ENCODE data around the gene E2F4.
A peak's percentile ranks its signal among the peaks of the same experiment; 100 is the strongest.

The E2F4 gene

DNA sequence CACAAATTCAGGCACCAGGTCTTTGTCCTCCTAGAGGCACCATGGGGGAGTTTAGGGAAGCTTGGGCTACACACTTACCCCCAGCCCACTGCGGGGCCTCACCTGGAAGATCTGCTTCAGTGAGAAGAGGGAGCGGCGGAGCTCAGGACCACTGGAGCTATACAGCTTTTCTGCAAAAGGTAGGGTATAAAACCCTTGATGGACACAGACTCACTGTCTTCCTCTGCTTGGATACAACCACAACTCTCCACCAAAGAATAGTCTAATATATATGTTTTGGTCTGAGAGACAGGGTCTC lies 46.3 kb downstream of the E2F4 start:
- TF ChIP-seq, protein P1, sequence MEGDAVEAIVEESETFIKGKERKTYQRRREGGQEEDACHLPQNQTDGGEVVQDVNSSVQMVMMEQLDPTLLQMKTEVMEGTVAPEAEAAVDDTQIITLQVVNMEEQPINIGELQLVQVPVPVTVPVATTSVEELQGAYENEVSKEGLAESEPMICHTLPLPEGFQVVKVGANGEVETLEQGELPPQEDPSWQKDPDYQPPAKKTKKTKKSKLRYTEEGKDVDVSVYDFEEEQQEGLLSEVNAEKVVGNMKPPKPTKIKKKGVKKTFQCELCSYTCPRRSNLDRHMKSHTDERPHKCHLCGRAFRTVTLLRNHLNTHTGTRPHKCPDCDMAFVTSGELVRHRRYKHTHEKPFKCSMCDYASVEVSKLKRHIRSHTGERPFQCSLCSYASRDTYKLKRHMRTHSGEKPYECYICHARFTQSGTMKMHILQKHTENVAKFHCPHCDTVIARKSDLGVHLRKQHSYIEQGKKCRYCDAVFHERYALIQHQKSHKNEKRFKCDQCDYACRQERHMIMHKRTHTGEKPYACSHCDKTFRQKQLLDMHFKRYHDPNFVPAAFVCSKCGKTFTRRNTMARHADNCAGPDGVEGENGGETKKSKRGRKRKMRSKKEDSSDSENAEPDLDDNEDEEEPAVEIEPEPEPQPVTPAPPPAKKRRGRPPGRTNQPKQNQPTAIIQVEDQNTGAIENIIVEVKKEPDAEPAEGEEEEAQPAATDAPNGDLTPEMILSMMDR (IDR thresholded peaks at IDR 0.05; ENCODE audit: low read length, missing control alignments), result no peak
- H3K4me3 ChIP-seq (replicated peaks; ENCODE audit: low read depth, low read length), result no peak overlapping the region
- DNase-seq (ENCODE audit: low read depth), result no peak

DNA sequence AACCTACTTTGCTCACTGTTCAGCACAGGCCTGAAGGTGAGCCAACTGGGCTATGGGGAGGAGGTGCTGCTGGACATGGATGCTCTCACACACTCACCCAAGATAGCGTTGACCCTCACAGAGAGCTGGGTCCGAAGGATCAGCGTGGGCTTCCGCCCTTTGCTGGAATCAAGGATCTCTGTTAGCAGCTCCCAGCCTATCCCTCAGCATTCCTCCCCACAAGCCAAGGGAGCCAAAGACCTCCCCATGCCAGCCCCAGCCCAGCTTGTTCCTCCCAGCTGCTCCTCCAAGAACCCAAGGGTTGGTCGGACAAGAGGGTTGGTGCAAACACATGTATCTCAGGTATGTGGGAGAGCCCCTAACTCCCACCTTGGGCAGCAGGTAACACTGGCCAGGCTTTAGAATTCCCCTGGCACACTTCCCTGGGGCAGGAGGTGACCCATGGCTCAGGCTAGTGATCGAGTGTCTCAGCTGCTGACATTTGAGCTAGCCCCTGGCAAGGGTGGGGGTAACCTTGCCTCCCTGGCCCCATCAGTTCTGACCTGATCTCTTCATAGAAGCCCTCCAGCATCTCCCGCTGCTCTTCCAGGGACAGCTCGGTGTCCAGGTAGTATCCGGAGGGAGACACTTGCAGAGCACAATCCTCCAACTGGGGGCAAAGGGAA lies 47.0 kb downstream of the E2F4 start:
- TF ChIP-seq, protein P1 (IDR thresholded peaks at IDR 0.05; ENCODE audit: low read length, missing control alignments), result no peak
- H3K4me3 ChIP-seq (replicated peaks; ENCODE audit: low read depth, low read length), result no peak overlapping the region
- DNase-seq (ENCODE audit: low read depth), result no peak

DNA sequence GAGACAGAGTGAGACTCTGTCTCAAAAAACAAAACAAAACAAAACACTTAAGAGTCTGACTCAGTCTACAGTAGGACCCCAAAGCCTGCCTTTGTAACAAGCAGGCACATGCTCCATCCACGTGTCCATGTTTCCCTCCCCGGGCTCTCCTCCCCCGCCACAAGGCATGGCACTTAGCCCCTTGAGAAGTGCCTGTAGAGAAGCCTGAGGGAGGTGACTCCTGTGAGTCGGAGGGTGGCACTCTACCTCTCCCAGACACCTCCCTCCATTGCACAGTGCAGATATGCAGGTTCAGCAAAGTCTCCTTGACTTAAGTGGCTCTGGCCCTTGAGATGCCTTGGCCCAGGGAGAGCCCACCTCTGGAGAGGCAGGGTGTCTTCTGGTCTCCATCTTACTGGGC lies 48.6 kb downstream of the E2F4 start:
- no peak for DNase-seq (ENCODE audit: low read depth)
- H3K4me3 ChIP-seq (replicated peaks; ENCODE audit: low read depth, low read length), result no peak overlapping the region
- TF ChIP-seq, protein P1 (IDR thresholded peaks at IDR 0.05; ENCODE audit: low read length, missing control alignments), result no peak

DNA sequence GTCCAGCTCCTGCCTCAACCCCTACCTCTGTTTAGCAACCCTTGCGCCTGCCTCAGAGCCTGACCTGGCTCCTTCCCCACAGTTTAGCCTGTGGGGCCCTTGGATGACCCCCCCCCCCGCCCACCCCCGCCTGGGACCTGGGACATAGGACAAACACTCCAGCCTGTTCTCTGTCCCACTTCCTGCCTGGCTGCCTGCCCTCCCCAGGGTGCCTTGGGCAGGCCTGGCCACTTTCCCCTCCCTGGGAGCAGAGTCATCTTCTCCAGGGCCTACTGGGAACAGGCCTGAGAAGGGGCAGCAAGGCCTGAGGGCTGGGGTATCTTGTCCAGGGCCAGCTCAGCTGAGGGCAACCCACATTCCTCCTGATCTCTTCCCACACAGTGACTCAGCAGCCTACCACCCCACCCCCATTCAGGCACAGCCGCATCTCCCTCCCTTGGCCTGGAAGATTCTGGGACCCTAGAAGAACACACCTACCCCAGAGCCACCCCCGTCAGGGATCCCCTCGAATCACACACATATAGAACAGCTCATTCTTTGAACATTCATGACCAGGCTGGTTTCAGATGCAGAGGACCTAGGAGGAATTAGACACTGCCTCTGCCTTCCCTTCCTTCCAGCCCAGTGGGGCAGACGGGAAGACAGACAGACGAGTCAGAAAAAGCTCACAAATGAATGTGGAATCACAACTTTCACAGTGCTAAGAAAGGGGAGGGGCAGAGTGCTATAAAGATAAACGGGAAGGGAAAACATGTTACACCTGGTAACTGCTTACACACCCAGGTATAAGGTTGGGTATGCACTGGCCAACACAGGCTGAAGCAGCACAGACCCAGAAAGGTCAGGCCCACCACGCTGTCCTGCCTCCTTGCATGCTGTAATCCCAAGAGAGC lies 49.3 kb downstream of the E2F4 start:
- H3K4me3 ChIP-seq (replicated peaks; ENCODE audit: low read depth, low read length), result no peak overlapping the region
- TF ChIP-seq, protein P1 (IDR thresholded peaks at IDR 0.05; ENCODE audit: low read length, missing control alignments), result no peak
- peak; percentile 74 for DNase-seq (ENCODE audit: low read depth)

DNA sequence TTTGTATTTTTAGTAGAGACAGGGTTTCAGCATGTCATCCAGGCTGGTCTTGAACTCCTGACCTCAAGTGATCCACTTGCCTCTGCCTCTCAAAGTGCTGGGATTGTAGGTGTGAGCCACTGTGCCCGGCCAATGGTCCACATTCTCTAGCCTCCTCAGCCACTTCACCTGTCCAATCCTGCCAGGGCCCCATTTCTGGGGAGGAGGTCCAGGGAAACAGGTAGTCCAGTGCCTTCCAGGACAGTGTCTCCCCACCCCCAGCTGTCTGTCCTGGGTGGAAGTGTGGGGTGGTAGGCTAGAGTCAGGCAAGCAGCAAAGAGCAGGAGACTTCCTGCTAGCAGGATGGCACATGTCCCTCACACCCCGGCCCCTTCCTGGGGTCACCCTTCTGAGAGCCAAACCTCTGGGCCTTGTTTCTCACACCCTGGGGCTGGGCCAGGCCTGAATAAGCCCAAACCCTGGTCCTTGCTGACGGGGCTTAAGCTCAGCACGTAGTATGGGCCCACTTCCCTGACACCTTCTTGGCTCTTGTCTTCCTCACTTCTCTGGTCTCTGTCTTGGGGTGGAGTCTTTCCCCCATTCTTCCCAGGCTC lies 50.3 kb downstream of the E2F4 start:
- H3K4me3 ChIP-seq (replicated peaks; ENCODE audit: low read depth, low read length), result no peak overlapping the region
- DNase-seq (ENCODE audit: low read depth), result no peak
- TF ChIP-seq, protein P1 (IDR thresholded peaks at IDR 0.05; ENCODE audit: low read length, missing control alignments), result no peak

DNA sequence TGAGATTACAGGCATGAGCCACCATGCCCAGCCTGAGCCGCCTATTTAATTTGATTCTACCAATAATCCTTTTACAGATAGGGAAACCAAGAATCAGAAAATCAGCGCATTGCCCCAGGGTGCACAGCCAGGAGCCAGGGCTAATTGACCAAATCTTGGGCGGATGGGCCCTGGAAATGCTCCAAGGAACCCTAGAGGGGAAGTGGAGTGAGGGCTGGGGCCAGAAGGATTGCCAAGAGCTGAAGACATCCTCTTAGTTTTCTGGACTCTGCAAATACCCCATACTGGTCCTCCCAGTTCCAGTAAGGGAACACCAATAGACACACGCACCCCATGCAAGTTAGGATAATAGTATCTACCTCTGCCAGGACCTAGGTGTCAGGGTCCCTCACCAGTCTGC lies 51.5 kb downstream of the E2F4 start:
- H3K4me3 ChIP-seq (replicated peaks; ENCODE audit: low read depth, low read length), result no peak overlapping the region
- no peak for DNase-seq (ENCODE audit: low read depth)
- TF ChIP-seq, protein P1 (IDR thresholded peaks at IDR 0.05; ENCODE audit: low read length, missing control alignments), result no peak

Measured in fibroblast of pulmonary artery (primary cell).